Hepatocyte (in vitro differentiated cells): ENCODE data around the gene LRTM1.

Experiments used
- CTCF ChIP-seq: fragments of 200-600 bp; sonication (generic); IDR thresholded peaks from 2 replicates; pipeline ENCODE4 v1.5.1; 2016; ENCODE audit warnings: antibody characterized with exemption, mild to moderate bottlenecking; ENCODE audit not compliant: poor library complexity
- EZH2 ChIP-seq: fragments of 200-600 bp; sonication (generic); IDR thresholded peaks from 2 replicates; pipeline ENCODE4 v1.6.1; 2016; ENCODE audit warnings: antibody characterized with exemption, mild to moderate bottlenecking, borderline replicate concordance
- EZH2phosphoT487 ChIP-seq: fragments of 200-600 bp; sonication (generic); IDR thresholded peaks from one replicate; pipeline ENCODE4 v1.6.1; 2018; ENCODE audit warnings: antibody characterized with exemption, mild to moderate bottlenecking, low read depth, moderate library complexity; ENCODE audit not compliant: unreplicated experiment, severe bottlenecking

GRCh38 chr3:54905261-54905888, 22.5 kb downstream of the LRTM1 start:
- TF ChIP-seq CTCF (no peak), EZH2 (no peak), EZH2phosphoT487 (no peak)
